ENCODE data around the gene RBM25. TPM values are rescaled to one million over a fixed set of nuclear protein-coding genes. Genes with fewer than 3 reads are reported as not detected.

RBM25 gene
- total RNA-seq, 4 donors from 2014 or later: 38.0 to 134 (median 58.1) TPM

- Histone ChIP-seq H3K9me3 (no peaks in the 10 kb centered on the region), H3K4me3 (no peak overlapping the region), H3K27ac (no peak overlapping the region), H3K36me3 (peaks cover 10% of the 10 kb centered on the region), H3K27me3 (no peaks in the 10 kb centered on the region), H3K4me1 (peaks cover 15% of the 10 kb centered on the region)
- TF ChIP-seq POLR2A (IDR thresholded peaks at IDR 0.05) (no peak), CTCF (IDR thresholded peaks at IDR 0.05) (no peak), POLR2AphosphoS5 (IDR thresholded peaks at IDR 0.05) (no peak), EP300 (IDR thresholded peaks at IDR 0.05) (no peak)
- DNase-seq (ENCODE audit: low spot score in 2 of 2): no peak
- WGBS: 93% methylated on average over 3 of the region's 3 CpGs
Observed at GRCh38 chr14:73143617-73144016, 85.3 kb downstream of the RBM25 start.

- no peaks in the 10 kb centered on the region for H3K27me3 ChIP-seq
- peaks cover 27% of the 10 kb centered on the region for H3K36me3 ChIP-seq
- no peak for DNase-seq (ENCODE audit: low spot score in 2 of 2)
- no peak overlapping the region for H3K27ac ChIP-seq
- no peak overlapping the region for H3K4me3 ChIP-seq
- no peaks in the 10 kb centered on the region for H3K9me3 ChIP-seq
- TF ChIP-seq EP300 (IDR thresholded peaks at IDR 0.05): no peak
- no peak for TF ChIP-seq CTCF (IDR thresholded peaks at IDR 0.05)
- no peak for TF ChIP-seq POLR2AphosphoS5 (IDR thresholded peaks at IDR 0.05)
- TF ChIP-seq POLR2A (IDR thresholded peaks at IDR 0.05): no peak
- 90% methylated on average over 3 of the region's 3 CpGs for WGBS
- H3K4me1 ChIP-seq: peaks cover 9% of the 10 kb centered on the region
Observed at GRCh38 chr14:73145371-73145770, 87.0 kb downstream of the RBM25 start.

GRCh38 chr14:73146111-73146510, 87.8 kb downstream of the RBM25 start:
- 84% methylated on average over 3 of the region's 3 CpGs for WGBS
- Histone ChIP-seq H3K4me1 (peaks cover 9% of the 10 kb centered on the region), H3K36me3 (peaks cover 34% of the 10 kb centered on the region), H3K27me3 (no peaks in the 10 kb centered on the region), H3K9me3 (no peaks in the 10 kb centered on the region), H3K4me3 (no peak overlapping the region), H3K27ac (no peak overlapping the region)
- DNase-seq (ENCODE audit: low spot score in 2 of 2): no peak
- TF ChIP-seq POLR2A (IDR thresholded peaks at IDR 0.05) (no peak), POLR2AphosphoS5 (IDR thresholded peaks at IDR 0.05) (no peak), CTCF (IDR thresholded peaks at IDR 0.05) (no peak), EP300 (IDR thresholded peaks at IDR 0.05) (no peak)

GRCh38 chr14:73149753-73150152, 91.4 kb downstream of the RBM25 start:
- TF ChIP-seq POLR2AphosphoS5 (IDR thresholded peaks at IDR 0.05) (no peak), CTCF (IDR thresholded peaks at IDR 0.05) (no peak), EP300 (IDR thresholded peaks at IDR 0.05) (no peak), POLR2A (IDR thresholded peaks at IDR 0.05) (no peak)
- Histone ChIP-seq H3K4me1 (no peaks in the 10 kb centered on the region), H3K36me3 (peaks cover 62% of the 10 kb centered on the region), H3K27me3 (no peaks in the 10 kb centered on the region), H3K9me3 (no peaks in the 10 kb centered on the region), H3K27ac (no peak overlapping the region), H3K4me3 (no peak overlapping the region)
- DNase-seq (ENCODE audit: low spot score in 2 of 2): no peak
- WGBS: 92% methylated on average over 2 of the region's 2 CpGs

GRCh38 chr14:73153272-73153671, 94.9 kb downstream of the RBM25 start:
- H3K36me3 ChIP-seq: peaks cover 91% of the 10 kb centered on the region

More at GRCh38 chr14:73153272-73153671, 94.9 kb downstream of the RBM25 start:
- Histone ChIP-seq H3K27me3 (no peaks in the 10 kb centered on the region), H3K9me3 (no peaks in the 10 kb centered on the region), H3K4me1 (no peaks in the 10 kb centered on the region), H3K27ac (no peak overlapping the region), H3K4me3 (no peak overlapping the region)
- TF ChIP-seq CTCF (IDR thresholded peaks at IDR 0.05) (no peak), POLR2A (IDR thresholded peaks at IDR 0.05) (no peak), POLR2AphosphoS5 (IDR thresholded peaks at IDR 0.05) (no peak), EP300 (IDR thresholded peaks at IDR 0.05) (no peak)
- no peak for DNase-seq (ENCODE audit: low spot score in 2 of 2)

Measured in suprapubic skin (tissue), 4 donors.